Panc1 (cell line): ENCODE data around the gene STARD13. TPM values are rescaled to one million over a fixed set of nuclear protein-coding genes. Genes with fewer than 3 reads are reported as not detected.

ENCODE experiments used
- ATAC-seq: fragments of 200-7000 bp; cut with Tn5 transposase; 2 replicates; pipeline ENCODE4 v1.9.1; 2020; ENCODE audit warnings: mild to moderate bottlenecking, moderate library complexity
- BruUV-seq: library from RNA; stranded (reverse); fragments of 400-500 nt; replicated peaks from 2 replicates; lab custom pipeline; 2021; lab: Mats Ljungman, UMichigan
- CTCF ChIA-PET: fragments of 300-600 bp; sonication (Branson Sonifier 250); formaldehyde crosslinking; loops from one replicate; lab custom pipeline; 2022; ENCODE audit warnings: antibody characterized with exemption; lab: Charles Lee
- POLR2A ChIA-PET: fragments of 300-600 bp; sonication (Branson Sonifier 250); formaldehyde crosslinking; loops from one replicate; lab custom pipeline; 2022; ENCODE audit warnings: antibody characterized with exemption; lab: Charles Lee
- DNase-seq: peaks from one replicate; pipeline ENCODE4 v3.0.0-alpha.2; 2010; ENCODE audit warnings: low read depth, low spot score
- H3K27ac ChIP-seq: 2 replicates; pipeline ENCODE4 v1.5.1; 2011; ENCODE audit warnings: mild to moderate bottlenecking, low read length, inconsistent platforms
- H3K27me3 ChIP-seq: fragments of 200-500 bp; sonication (Bioruptor generic); 2 replicates; pipeline ENCODE4 v1.6.0; 2014; ENCODE audit warnings: low read length, inconsistent platforms; ENCODE audit not compliant: control insufficient read depth, insufficient read depth
- H3K36me3 ChIP-seq: fragments of 200-500 bp; sonication (Bioruptor generic); 2 replicates; pipeline ENCODE4 v1.5.1; 2014; ENCODE audit warnings: inconsistent platforms, mild to moderate bottlenecking, low read length, moderate library complexity; ENCODE audit not compliant: control insufficient read depth, insufficient read depth
- H3K4me1 ChIP-seq: 2 replicates; pipeline ENCODE4 v1.5.1; 2011; ENCODE audit warnings: inconsistent platforms, mild to moderate bottlenecking, low read length, moderate library complexity; ENCODE audit not compliant: control insufficient read depth, insufficient read depth
- H3K4me3 ChIP-seq, 2 experiments: 2 replicates each; pipeline ENCODE4 v1.5.1; 2011 to 2012; ENCODE audit warnings: low read depth in 2 of 2, low read length in 2 of 2, mild to moderate bottlenecking in 2 of 2, inconsistent platforms in 1 of 2, moderate library complexity in 1 of 2
- H3K9me3 ChIP-seq: fragments of 200-500 bp; sonication (Bioruptor generic); 2 replicates; pipeline ENCODE4 v1.5.1; 2014; ENCODE audit warnings: low read depth, mild to moderate bottlenecking, inconsistent platforms, low read length, moderate library complexity; ENCODE audit not compliant: control insufficient read depth, insufficient read depth
- CTCF ChIP-seq: fragments of 450-650 bp; IDR thresholded peaks from 2 replicates; pipeline ENCODE4 v1.5.1; 2017; ENCODE audit warnings: mild to moderate bottlenecking
- POLR2AphosphoS5 ChIP-seq: IDR thresholded peaks from 2 replicates; pipeline ENCODE4 v1.6.1; 2012; ENCODE audit warnings: mild to moderate bottlenecking, low read depth, low read length, moderate library complexity
- REST ChIP-seq, 2 experiments: IDR thresholded peaks; 2 replicates each; pipeline ENCODE4 v1.6.1; 2011 to 2012; ENCODE audit warnings: low read depth in 2 of 2, control low read depth in 1 of 2, low read length in 1 of 2, mild to moderate bottlenecking in 1 of 2, moderate library complexity in 1 of 2; ENCODE audit not compliant: insufficient read depth in 1 of 2
- SIN3A ChIP-seq: IDR thresholded peaks from 2 replicates; pipeline ENCODE4 v1.6.1; 2012; ENCODE audit warnings: low read depth, mild to moderate bottlenecking, low read length, moderate library complexity, borderline replicate concordance; ENCODE audit not compliant: insufficient read depth
- TCF7L2 ChIP-seq: IDR thresholded peaks from 2 replicates; pipeline ENCODE4 v1.6.1; 2011; ENCODE audit warnings: mild to moderate bottlenecking, low read depth, low read length, inconsistent platforms
- in situ Hi-C: cut with HindIII; loops from 2 replicates; pipeline ENCODE4 v1.10.0; 2016; ENCODE audit warnings: low sequenced_read_pairs, low pct_unique_long_range_greater_than_20kb
- intact Hi-C: fragments of 100-400 bp; cut with micrococcal nuclease; formaldehyde crosslinking; loops from one replicate; pipeline ENCODE4 v1.10.0; 2022; ENCODE audit not compliant: unreplicated experiment
- total RNA-seq: library from RNA; stranded (reverse); gene quantifications from one replicate; pipeline ENCODE4 v1.2.1, GENCODE V29; 2021; ENCODE audit not compliant: unreplicated experiment

The STARD13 gene
- total RNA-seq, 1 experiment from 2014 or later = 6.5 TPM

GRCh38 chr13:33174491-33174890, 111.1 kb downstream of the STARD13 start:
- ChIA-PET CTCF (no interaction called here), POLR2A (no interaction called here)
- DNase-seq = no peak
- no peak overlapping the region for H3K4me3 ChIP-seq
- H3K4me1 ChIP-seq = no peaks in the 10 kb centered on the region
- BruUV-seq = no TSS peak
- H3K27ac ChIP-seq = no peak overlapping the region
- no peak for TF ChIP-seq CTCF
- no peak for TF ChIP-seq TCF7L2
- TF ChIP-seq SIN3A = no peak
- no peak for TF ChIP-seq REST (IDR thresholded peaks at IDR 0.05; ENCODE audit: insufficient read depth in 1 of 2, low read depth in 2 of 2, low read length in 1 of 2)
- TF ChIP-seq POLR2AphosphoS5 = no peak
- H3K36me3 ChIP-seq = no peaks in the 10 kb centered on the region
- H3K27me3 ChIP-seq = no peaks in the 10 kb centered on the region
- in situ Hi-C loops = no loop called here
- no peak for ATAC-seq
- no peaks in the 10 kb centered on the region for H3K9me3 ChIP-seq
- intact Hi-C loops = no loop called here

- TF ChIP-seq SIN3A = no peak
- TF ChIP-seq TCF7L2 = no peak
- TF ChIP-seq CTCF = no peak
- no peak for TF ChIP-seq POLR2AphosphoS5
- no peak for TF ChIP-seq REST (IDR thresholded peaks at IDR 0.05; ENCODE audit: insufficient read depth in 1 of 2, low read depth in 2 of 2, low read length in 1 of 2)
- CTCF ChIA-PET = no interaction called here
- DNase-seq = no peak
- in situ Hi-C loops (no loop called here), intact Hi-C loops (no loop called here)
- Histone ChIP-seq H3K9me3 (no peaks in the 10 kb centered on the region), H3K36me3 (no peaks in the 10 kb centered on the region), H3K4me1 (no peaks in the 10 kb centered on the region), H3K27ac (no peak overlapping the region), H3K4me3 (no peak overlapping the region), H3K27me3 (no peaks in the 10 kb centered on the region)
- no peak for ATAC-seq
- BruUV-seq = no TSS peak
- POLR2A ChIA-PET = no interaction called here
Measured at GRCh38 chr13:33172911-33173310, 112.6 kb downstream of the STARD13 start.
